Measurements from ENCODE around the gene NLGN4X. TPM values are rescaled to one million over a fixed set of nuclear protein-coding genes. Genes with fewer than 3 reads are reported as not detected.

Gene NLGN4X
- total RNA-seq, 1 donor from 2014 or later = 45.0 TPM

DNA sequence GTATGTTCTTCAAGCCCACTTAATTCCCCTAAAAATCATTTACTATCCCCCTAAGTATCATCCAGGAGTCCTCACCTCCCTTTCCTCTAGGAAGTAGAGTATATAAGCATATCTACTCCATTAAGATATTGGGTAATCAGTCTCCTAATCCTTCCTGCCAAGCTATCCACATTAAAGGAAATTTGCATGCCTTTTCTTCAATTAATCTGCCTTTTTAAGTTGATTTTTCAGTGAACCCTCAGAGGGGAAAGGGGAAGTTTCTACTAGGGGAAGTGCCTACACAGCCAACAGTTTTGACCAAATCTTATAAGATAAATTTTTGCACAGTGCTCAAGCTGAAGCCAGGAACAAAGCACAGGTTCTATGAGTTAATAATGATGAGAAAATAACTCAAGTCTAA, 222.8 kb downstream of the NLGN4X start:
- Mint-ChIP-seq H3K9me3 (ENCODE audit: low read depth) (peaks cover 17% of the 10 kb centered on the region), H3K27me3 (no peaks in the 10 kb centered on the region), H3K36me3 (ENCODE audit: insufficient read depth) (peaks cover 11% of the 10 kb centered on the region), H3K4me1 (ENCODE audit: low read depth) (peaks cover 10% of the 10 kb centered on the region), H3K27ac (no peak overlapping the region), H3K4me3 (ENCODE audit: low read depth) (no peak overlapping the region)
- TF ChIP-seq, protein P1, sequence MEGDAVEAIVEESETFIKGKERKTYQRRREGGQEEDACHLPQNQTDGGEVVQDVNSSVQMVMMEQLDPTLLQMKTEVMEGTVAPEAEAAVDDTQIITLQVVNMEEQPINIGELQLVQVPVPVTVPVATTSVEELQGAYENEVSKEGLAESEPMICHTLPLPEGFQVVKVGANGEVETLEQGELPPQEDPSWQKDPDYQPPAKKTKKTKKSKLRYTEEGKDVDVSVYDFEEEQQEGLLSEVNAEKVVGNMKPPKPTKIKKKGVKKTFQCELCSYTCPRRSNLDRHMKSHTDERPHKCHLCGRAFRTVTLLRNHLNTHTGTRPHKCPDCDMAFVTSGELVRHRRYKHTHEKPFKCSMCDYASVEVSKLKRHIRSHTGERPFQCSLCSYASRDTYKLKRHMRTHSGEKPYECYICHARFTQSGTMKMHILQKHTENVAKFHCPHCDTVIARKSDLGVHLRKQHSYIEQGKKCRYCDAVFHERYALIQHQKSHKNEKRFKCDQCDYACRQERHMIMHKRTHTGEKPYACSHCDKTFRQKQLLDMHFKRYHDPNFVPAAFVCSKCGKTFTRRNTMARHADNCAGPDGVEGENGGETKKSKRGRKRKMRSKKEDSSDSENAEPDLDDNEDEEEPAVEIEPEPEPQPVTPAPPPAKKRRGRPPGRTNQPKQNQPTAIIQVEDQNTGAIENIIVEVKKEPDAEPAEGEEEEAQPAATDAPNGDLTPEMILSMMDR (IDR thresholded peaks at IDR 0.05; ENCODE audit: unreplicated experiment) = no peak
- DNase-seq (ENCODE audit: low spot score, unreplicated experiment) = no peak

DNA sequence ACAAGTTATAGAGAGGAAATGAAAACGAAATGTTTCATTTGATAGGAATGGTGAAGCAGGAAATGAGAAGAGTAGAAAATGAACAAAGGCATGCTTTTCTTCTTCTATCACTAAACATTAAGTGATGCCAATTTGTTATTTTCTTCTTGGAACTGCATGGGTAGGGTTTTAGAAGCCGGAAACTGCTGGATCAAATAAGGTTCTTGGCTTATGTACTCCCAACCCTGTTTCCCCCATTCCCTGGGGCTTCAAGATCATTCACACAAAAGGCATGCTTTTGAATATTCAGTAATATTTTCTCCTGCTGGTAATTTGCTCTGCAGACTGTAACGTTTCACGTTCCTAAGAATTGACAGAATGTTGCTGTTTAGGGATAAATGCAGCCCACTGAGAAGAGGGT, 224.1 kb downstream of the NLGN4X start:
- H3K4me1 Mint-ChIP-seq (ENCODE audit: low read depth) = peaks cover 13% of the 10 kb centered on the region

DNA sequence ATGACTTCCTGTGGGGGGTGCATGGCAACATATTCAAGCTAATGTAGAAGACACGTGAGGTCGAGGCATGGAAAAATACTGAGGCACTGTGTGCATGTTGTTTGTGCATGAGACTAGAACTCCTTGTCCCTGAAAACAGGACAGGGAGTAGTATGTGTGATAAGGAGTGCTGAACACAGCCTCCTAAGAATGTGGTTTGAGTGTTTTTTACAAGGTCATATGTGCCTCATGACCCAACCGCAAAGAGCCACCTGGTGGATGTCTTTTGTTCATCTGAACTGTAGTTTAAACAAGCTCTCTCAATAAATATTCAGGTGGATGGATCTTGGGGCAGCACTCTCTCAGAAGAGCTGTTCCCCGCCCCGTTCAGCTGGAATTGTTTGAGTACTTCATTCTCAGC, 226.6 kb downstream of the NLGN4X start:
- Mint-ChIP-seq H3K4me3 (ENCODE audit: low read depth) (no peak overlapping the region), H3K27me3 (no peaks in the 10 kb centered on the region), H3K27ac (no peak overlapping the region), H3K4me1 (ENCODE audit: low read depth) (peaks cover 20% of the 10 kb centered on the region), H3K9me3 (ENCODE audit: low read depth) (peaks cover 4% of the 10 kb centered on the region), H3K36me3 (ENCODE audit: insufficient read depth) (peaks cover 2% of the 10 kb centered on the region)
- TF ChIP-seq, protein P1 (IDR thresholded peaks at IDR 0.05; ENCODE audit: unreplicated experiment) = no peak
- no peak for DNase-seq (ENCODE audit: low spot score, unreplicated experiment)

More for the DNA sequence above, 224.1 kb downstream of the NLGN4X start:
- H3K27me3 Mint-ChIP-seq = no peaks in the 10 kb centered on the region
- H3K9me3 Mint-ChIP-seq (ENCODE audit: low read depth) = peaks cover 13% of the 10 kb centered on the region
- H3K27ac Mint-ChIP-seq = no peak overlapping the region
- H3K4me3 Mint-ChIP-seq (ENCODE audit: low read depth) = no peak overlapping the region
- TF ChIP-seq, protein P1 (IDR thresholded peaks at IDR 0.05; ENCODE audit: unreplicated experiment) = no peak
- peaks cover 8% of the 10 kb centered on the region for H3K36me3 Mint-ChIP-seq (ENCODE audit: insufficient read depth)
- no peak for DNase-seq (ENCODE audit: low spot score, unreplicated experiment)

DNA sequence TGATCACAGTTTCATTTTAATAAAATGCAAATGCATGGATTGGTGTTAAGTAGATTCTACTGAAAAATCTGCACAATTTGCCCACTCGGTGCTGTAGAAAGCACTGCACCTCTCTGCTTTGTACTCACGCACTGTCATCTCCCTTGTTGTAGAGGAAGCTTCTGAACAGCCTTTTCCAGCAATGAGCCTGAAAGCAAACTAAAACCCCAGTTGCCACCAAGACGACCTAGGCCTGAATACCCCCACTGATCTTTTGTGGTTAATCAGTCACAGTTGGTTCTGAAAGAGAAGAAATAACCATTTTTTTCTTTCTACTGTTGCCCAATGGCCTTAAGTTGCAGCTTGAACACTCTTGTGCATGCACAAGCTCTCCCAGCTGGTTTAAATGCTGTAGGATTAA, 229.8 kb downstream of the NLGN4X start:
- DNase-seq (ENCODE audit: low spot score, unreplicated experiment) = no peak
- Mint-ChIP-seq H3K27me3 (no peaks in the 10 kb centered on the region), H3K9me3 (ENCODE audit: low read depth) (peaks cover 4% of the 10 kb centered on the region), H3K36me3 (ENCODE audit: insufficient read depth) (peaks cover 2% of the 10 kb centered on the region), H3K4me1 (ENCODE audit: low read depth) (peaks cover 21% of the 10 kb centered on the region), H3K4me3 (ENCODE audit: low read depth) (no peak overlapping the region), H3K27ac (no peak overlapping the region)
- TF ChIP-seq, protein P1 (IDR thresholded peaks at IDR 0.05; ENCODE audit: unreplicated experiment) = no peak

DNA sequence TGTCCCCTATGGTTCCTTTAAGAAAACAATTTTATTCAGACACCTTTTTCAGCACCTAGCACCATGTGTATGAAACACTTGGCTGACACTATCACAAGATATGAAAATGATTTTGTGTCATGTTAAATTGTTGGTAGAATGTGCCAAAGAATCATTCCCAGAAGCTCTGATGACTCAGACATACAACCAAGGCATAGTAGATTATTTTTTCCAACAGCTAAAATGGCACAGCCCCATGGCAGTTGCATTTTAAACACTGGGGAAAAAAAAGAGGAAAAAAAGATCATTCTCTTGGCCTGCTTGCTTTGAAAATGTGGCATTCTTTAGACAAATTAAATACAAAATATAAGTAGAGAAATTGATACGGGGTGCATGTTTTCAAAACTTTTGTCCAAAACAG, 230.2 kb downstream of the NLGN4X start:
- peaks cover 17% of the 10 kb centered on the region for H3K4me1 Mint-ChIP-seq (ENCODE audit: low read depth)
- no peak overlapping the region for H3K27ac Mint-ChIP-seq
- no peak overlapping the region for H3K4me3 Mint-ChIP-seq (ENCODE audit: low read depth)
- H3K27me3 Mint-ChIP-seq = no peaks in the 10 kb centered on the region
- H3K9me3 Mint-ChIP-seq (ENCODE audit: low read depth) = peaks cover 4% of the 10 kb centered on the region
- DNase-seq (ENCODE audit: low spot score, unreplicated experiment) = no peak
- H3K36me3 Mint-ChIP-seq (ENCODE audit: insufficient read depth) = peaks cover 2% of the 10 kb centered on the region
- TF ChIP-seq, protein P1 (IDR thresholded peaks at IDR 0.05; ENCODE audit: unreplicated experiment) = no peak

Measured in progenitor cell of endocrine pancreas (in vitro differentiated cells).